ENCODE measurements around the gene VPS54. TPM values are rescaled to one million over a fixed set of nuclear protein-coding genes. Genes with fewer than 3 reads are reported as not detected.

Gene VPS54
- total RNA-seq, 1 experiment from 2014 or later: 19.9 TPM

DNA sequence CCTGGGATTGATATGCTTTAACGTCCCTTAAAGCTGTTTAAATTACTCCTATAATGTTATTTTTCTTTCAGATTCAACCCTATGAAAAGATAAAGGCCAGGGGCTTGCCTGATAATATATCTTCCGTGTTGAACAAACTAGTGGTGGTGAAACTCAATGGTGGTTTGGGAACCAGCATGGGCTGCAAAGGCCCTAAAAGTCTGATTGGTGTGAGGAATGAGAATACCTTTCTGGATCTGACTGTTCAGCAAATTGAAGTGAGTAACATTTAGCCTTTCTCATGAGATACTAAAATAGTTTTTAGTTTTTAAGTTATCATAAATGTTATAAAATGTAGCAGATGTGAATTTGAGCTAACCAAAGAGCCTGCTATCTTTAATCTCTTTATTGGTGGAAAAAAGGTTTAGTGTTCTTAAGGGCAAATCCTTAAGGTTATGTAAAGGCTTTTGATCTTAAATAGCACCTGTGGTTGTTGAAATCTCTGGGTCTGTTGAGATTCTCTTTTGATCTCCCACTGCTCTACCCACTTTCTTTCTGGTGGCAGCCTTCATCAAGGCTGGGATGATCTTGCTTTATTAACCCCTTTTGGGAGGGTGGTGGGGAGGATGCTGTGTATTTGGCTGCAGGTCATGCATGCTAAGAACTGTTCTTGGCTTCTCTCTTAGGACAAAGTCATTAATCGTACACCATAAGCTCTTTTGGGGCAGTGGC lies 136.7 kb downstream of the VPS54 start:
- Histone ChIP-seq H3K27me3 (ENCODE audit: control insufficient read depth, insufficient read depth, low read length) (no peaks in the 10 kb centered on the region), H3K36me3 (replicated peaks; ENCODE audit: control insufficient read depth, insufficient read depth, low read length) (peaks cover 60% of the 10 kb centered on the region)

DNA sequence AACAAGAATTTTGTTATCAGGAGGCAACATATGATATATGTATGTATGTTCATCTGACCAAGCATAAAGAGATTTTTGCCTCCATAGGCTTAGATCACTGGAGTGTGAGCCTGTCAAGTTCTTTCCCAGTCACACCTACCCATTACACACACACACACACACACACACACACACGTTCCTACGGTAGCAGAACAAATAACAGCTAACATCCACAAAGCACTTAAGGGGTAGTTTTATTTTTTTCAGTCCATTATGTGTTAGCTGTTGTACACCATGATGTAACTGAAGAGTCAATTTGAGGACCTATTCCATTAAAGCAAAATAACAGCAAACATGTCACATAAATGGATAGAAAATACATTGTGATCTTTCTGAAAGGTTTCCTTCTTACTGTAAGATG lies 138.0 kb downstream of the VPS54 start:
- no peaks in the 10 kb centered on the region for H3K27me3 ChIP-seq (ENCODE audit: control insufficient read depth, insufficient read depth, low read length)
- H3K36me3 ChIP-seq (replicated peaks; ENCODE audit: control insufficient read depth, insufficient read depth, low read length): peaks cover 48% of the 10 kb centered on the region
- H3K4me3 ChIP-seq (ENCODE audit: insufficient read depth, low read depth, low read length): no peak overlapping the region
- no peak for DNase-seq

More for the DNA sequence above, 136.7 kb downstream of the VPS54 start:
- H3K4me3 ChIP-seq (ENCODE audit: insufficient read depth, low read depth, low read length): no peak overlapping the region
- no peak for DNase-seq

DNA sequence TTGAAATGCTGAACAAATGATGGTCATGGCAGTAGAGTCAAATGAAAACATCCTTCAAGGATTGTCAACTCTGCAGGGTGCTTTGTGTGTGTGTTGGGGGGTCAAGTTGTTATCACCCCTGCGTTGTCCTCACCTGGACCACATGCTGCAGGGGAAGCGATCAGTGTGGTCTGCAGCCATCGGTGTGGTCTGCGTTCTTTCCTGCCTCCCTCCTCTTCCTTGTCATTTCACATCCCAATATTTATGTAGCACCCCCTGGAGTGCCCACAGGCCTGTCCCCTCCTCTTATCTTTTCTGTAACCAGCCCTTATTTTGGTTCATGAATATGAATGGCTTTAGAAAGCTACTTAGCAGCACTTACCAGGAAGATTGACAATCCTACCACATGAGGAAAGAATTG lies 138.6 kb downstream of the VPS54 start:
- Histone ChIP-seq H3K36me3 (replicated peaks; ENCODE audit: control insufficient read depth, insufficient read depth, low read length) (peaks cover 48% of the 10 kb centered on the region), H3K4me3 (ENCODE audit: insufficient read depth, low read depth, low read length) (no peak overlapping the region), H3K27me3 (ENCODE audit: control insufficient read depth, insufficient read depth, low read length) (no peaks in the 10 kb centered on the region)
- DNase-seq: no peak

DNA sequence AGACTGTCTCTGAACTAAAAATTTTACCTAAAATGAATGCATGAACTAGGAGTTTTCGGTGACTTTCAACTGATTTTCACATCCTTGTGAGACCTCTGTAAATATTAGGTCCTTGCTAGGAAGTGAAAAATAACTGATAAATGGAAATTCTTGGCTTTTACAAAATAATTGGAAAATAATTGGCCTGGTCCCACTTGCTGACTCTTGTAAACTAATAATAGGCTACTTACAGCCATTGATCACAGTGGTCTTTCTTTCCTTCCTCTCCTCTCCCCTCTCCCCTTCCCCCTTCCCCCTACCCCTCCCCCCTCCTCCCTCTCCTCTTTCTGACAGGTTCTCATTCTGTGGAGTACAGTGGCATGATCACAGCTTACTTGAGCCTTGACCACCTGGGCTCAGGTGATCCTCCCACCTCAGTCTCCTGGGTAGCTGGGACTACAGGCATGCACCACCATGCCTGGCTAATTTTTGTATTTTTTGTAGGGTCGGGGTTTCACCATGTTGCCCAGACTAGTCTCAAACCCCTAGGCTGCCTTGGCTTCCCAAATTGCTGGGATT lies 139.3 kb downstream of the VPS54 start:
- DNase-seq: no peak
- peaks cover 44% of the 10 kb centered on the region for H3K36me3 ChIP-seq (replicated peaks; ENCODE audit: control insufficient read depth, insufficient read depth, low read length)
- H3K4me3 ChIP-seq (ENCODE audit: insufficient read depth, low read depth, low read length): no peak overlapping the region
- no peaks in the 10 kb centered on the region for H3K27me3 ChIP-seq (ENCODE audit: control insufficient read depth, insufficient read depth, low read length)

DNA sequence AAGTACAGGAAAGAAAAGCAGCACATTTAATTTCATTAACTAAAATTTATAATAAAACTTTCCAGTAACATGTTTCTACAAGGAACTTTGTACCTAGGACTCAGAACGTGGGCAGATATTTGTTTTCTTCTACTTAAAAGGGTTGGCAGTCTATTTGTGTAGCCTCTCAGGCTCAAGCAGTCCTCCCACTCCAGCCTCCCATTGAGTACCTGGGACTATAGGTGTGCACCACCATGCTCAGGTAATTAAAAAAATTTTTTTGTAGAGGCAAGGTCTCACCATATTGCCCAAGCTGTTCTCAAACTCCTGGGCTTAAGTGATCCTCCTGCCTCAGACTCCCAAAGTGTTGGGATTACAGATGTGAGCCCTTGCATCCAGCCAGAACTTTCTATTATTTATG lies 140.7 kb downstream of the VPS54 start:
- H3K36me3 ChIP-seq (replicated peaks; ENCODE audit: control insufficient read depth, insufficient read depth, low read length): peaks cover 48% of the 10 kb centered on the region
- DNase-seq: no peak
- H3K27me3 ChIP-seq (ENCODE audit: control insufficient read depth, insufficient read depth, low read length): no peaks in the 10 kb centered on the region
- no peak overlapping the region for H3K4me3 ChIP-seq (ENCODE audit: insufficient read depth, low read depth, low read length)

DNA sequence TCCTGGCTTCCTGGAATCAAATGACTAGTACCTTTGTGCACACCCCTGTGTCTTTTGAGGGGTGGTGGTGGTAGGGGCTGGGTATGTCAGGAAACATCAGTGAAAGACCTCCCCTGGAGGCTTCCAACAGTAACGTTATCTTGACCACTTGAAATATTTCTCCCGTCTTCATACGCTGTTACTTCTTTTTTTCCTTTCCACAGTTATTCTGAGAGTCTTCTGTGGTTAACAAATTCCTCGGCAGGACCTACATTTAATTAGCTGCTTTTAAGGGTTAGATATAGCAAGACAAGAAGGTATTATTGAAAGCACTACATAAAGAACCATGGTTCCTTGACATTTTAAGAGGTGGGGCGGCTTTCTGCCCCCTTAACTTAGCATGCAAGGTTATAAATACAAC lies 142.9 kb downstream of the VPS54 start:
- Histone ChIP-seq H3K36me3 (replicated peaks; ENCODE audit: control insufficient read depth, insufficient read depth, low read length) (peaks cover 40% of the 10 kb centered on the region), H3K27me3 (ENCODE audit: control insufficient read depth, insufficient read depth, low read length) (no peaks in the 10 kb centered on the region), H3K4me3 (ENCODE audit: insufficient read depth, low read depth, low read length) (no peak overlapping the region)
- no peak for DNase-seq

DNA sequence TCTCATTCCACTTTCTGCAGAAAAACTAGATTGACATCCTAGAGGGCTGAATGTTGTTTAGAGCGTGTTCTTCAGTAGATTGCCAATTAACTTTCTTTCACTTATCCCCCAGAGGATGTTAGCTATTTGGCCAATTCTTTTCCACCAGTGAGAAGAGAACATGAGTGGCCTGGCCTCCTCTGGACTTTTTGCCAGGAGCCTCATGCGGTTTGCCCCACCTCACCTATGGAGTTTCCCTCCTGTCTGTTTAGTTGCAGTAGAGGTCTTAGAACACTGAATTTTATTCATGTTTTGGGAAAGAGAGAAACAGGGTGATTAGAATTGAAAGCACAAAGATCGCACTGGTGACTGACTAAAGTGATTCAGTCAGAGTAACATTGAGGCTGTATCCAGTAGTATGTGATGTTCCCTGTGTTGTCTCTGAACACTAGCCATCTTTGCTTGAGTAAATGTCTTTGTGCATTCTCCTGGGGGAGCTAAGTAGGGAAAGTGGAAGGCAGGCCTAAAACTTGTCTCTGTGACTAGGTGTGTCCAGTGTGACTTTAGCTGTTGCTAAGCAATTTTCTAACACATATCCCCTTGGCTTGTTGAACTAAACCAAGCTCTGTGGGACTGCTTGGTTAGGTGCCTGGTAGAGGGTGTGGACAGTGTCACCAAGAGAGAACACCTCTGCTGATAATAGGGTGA lies 143.5 kb downstream of the VPS54 start:
- DNase-seq: no peak
- no peak overlapping the region for H3K4me3 ChIP-seq (ENCODE audit: insufficient read depth, low read depth, low read length)
- H3K36me3 ChIP-seq (replicated peaks; ENCODE audit: control insufficient read depth, insufficient read depth, low read length): peaks cover 35% of the 10 kb centered on the region
- no peaks in the 10 kb centered on the region for H3K27me3 ChIP-seq (ENCODE audit: control insufficient read depth, insufficient read depth, low read length)

DNA sequence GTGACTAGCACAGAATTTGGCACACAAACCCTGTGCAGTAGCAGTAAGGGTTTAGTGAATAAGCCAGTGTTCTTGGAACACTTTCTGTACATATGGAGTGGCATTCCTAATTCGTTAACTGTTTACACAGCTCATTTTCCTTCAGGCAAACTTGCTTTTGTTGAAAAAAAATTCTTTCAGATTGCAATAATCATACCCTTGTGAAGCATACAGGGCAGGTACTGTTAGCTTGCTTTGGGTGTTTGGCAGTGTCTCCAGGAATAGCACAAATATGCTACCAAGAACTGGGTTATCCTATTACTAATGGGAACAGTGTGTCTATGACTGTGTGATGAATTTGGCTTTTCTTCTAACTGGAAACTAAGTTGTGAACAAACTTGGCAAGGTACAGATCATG lies 144.1 kb downstream of the VPS54 start:
- DNase-seq: no peak
- H3K4me3 ChIP-seq (ENCODE audit: insufficient read depth, low read depth, low read length): no peak overlapping the region
- no peaks in the 10 kb centered on the region for H3K27me3 ChIP-seq (ENCODE audit: control insufficient read depth, insufficient read depth, low read length)
- H3K36me3 ChIP-seq (replicated peaks; ENCODE audit: control insufficient read depth, insufficient read depth, low read length): peaks cover 32% of the 10 kb centered on the region

DNA sequence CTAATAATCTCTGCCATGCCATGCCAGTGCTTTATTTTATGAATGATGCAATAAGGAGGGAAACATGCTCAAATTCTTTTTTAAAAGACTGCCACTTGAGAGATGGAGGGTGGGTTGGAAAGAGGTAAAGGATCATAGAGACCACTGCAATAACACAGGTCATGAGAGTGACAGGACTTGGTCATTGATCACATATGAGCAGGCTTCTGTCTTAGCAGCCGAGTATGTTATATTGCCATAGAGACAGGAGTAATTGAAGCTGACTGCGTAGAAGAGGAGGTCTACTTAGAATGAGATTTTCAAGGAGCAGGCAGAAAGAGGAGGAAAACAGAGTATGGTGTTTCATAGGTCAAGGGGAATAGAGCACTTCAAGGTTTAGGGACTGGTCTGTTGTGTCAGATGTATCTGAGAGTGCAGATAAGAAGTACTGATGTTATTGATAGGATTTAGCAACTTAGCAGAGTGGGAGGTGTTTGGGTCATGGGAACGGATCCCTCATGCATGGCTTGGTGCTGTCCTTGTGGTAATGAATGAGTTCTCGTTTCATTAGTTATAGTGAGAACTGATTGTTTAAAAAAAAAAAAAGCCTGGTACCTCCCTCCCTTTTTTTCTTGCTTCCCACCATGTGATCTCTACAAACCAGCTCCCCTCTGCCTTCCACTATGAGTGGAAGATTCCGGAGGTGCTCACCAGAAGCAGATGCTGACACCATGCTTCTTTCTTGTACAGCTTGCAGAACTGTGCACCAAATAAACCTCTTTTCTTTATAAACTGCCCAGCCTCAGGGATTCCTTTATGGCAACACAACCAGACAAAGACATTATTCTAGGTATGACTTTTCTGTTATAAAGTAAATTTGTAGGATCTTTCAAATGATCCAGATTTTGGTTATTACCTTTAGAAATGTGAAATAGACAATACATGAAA lies 144.8 kb downstream of the VPS54 start:
- H3K4me3 ChIP-seq (ENCODE audit: insufficient read depth, low read depth, low read length): no peak overlapping the region
- H3K27me3 ChIP-seq (ENCODE audit: control insufficient read depth, insufficient read depth, low read length): no peaks in the 10 kb centered on the region
- DNase-seq: no peak
- peaks cover 32% of the 10 kb centered on the region for H3K36me3 ChIP-seq (replicated peaks; ENCODE audit: control insufficient read depth, insufficient read depth, low read length)

DNA sequence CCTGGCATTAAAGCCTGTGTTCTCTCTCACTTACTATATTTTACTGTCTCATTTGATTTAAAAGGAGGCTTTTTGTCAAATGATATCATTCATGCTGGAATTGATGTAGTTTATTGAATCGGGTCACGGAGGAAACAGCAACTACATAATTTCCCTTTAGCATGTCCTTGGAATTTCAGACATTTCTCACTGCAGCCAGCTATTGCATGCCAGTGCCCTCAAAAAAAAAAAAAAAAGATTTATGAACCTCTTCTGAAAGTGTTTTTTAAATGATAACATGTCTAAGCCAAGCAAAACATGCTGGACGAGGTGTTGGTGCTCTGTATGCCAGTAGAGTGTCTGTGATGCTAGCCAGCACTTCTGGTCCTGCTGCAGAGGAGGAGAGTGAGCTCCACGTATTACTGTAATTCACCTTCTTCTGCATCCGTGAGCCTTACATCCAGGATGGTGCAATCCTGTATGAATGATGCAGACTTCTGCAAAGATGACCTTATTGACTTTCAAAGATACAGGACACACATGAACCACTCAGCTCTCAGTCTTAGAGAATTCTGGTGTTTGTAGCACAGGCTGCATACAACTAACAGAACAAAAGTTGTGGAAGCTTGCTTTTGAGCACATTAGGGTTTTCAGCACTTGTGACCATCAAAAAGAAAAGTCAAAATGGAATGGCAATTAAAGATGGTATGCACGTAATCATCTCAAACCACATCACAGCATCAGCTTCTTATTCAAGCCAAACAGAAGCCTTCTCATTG lies 146.5 kb downstream of the VPS54 start:
- H3K27me3 ChIP-seq (ENCODE audit: control insufficient read depth, insufficient read depth, low read length): no peaks in the 10 kb centered on the region

DNA sequence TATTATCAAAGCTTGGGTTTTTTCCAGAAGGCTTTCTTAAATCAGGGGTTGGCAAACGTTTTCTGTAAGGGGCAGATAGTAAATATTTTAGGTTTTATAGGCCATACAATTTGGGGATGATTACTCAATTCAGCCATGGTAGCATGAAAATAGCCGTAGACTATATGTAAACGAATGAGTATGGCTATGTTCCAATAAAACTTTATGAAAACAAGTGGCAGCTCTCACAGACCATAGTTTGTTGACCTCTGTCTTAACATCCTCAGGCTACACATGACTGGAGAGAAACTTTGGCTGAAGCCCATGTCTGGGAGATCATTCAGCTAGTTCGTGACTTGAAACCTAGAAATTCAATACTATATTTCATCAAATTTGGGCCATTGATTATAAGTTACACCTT lies 147.4 kb downstream of the VPS54 start:
- H3K4me3 ChIP-seq (ENCODE audit: insufficient read depth, low read depth, low read length): no peak overlapping the region
- H3K36me3 ChIP-seq (replicated peaks; ENCODE audit: control insufficient read depth, insufficient read depth, low read length): peaks cover 31% of the 10 kb centered on the region
- DNase-seq: no peak
- no peaks in the 10 kb centered on the region for H3K27me3 ChIP-seq (ENCODE audit: control insufficient read depth, insufficient read depth, low read length)

More for the DNA sequence above, 146.5 kb downstream of the VPS54 start:
- DNase-seq: no peak
- Histone ChIP-seq H3K4me3 (ENCODE audit: insufficient read depth, low read depth, low read length) (no peak overlapping the region), H3K36me3 (replicated peaks; ENCODE audit: control insufficient read depth, insufficient read depth, low read length) (peaks cover 31% of the 10 kb centered on the region)

DNA sequence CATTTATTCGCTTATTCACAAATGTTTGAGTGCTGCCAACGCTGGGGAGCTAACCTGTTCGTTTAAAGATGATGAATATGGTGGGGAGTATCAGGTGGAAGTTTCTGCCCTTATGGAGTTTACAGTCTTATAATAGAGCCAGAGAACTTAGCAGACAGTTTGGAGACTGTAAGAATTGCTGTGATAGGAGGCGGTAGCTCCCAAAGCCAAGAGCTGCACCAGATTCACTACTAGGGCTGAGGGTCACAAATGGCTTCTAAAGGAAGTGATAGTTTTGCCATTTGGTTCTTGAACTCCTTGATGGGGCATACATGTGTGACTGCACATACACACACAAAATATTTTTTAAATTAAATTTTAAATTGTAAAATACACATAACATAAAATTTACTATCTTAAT lies 148.5 kb downstream of the VPS54 start:
- Histone ChIP-seq H3K27me3 (ENCODE audit: control insufficient read depth, insufficient read depth, low read length) (no peaks in the 10 kb centered on the region), H3K36me3 (replicated peaks; ENCODE audit: control insufficient read depth, insufficient read depth, low read length) (peaks cover 31% of the 10 kb centered on the region), H3K4me3 (ENCODE audit: insufficient read depth, low read depth, low read length) (no peak overlapping the region)
- DNase-seq: no peak

DNA sequence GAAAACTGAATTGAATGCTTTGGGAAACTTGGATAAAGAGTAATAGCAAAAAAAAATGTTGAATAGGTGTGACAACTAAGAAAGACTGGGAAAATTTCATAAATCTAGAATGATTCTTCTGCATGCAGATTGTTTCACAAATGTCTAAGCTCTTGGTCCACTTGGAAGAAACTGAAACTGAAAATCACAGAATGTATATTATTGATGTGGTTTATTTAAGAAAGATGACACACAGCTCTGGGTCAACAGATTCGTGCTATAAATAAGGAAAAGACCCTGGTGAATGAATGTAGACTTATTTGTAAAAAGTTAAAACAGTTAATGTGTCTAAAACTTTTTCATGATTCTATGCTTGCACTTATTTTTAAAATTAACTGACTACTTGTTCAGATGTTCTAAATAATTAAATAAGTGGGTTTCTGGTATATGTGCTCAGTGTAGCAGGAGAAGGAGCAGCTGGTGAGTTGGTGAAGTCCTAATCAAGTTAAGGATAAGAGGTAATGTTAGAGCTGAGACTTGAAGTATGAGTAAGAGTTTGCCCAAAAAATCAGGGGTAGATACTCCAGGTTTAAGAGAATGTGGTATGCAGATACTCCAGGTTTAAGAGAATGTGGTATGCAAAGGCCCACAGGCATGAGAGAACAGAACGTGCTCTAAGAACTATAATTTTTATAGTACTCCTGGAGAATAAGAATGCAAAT lies 153.1 kb downstream of the VPS54 start:
- DNase-seq: no peak
- Histone ChIP-seq H3K36me3 (replicated peaks; ENCODE audit: control insufficient read depth, insufficient read depth, low read length) (peaks cover 31% of the 10 kb centered on the region), H3K4me3 (ENCODE audit: insufficient read depth, low read depth, low read length) (no peak overlapping the region), H3K27me3 (ENCODE audit: control insufficient read depth, insufficient read depth, low read length) (no peaks in the 10 kb centered on the region)

All from H7 (cell line).